CD1c-positive myeloid dendritic cell (primary cell): ENCODE results near the gene NDUFS2.

Experiments used
- DNase-seq: peaks from one replicate; pipeline ENCODE4 v3.0.0-alpha.2; 2016; ENCODE audit errors: extremely low spot score

Gene NDUFS2

DNA sequence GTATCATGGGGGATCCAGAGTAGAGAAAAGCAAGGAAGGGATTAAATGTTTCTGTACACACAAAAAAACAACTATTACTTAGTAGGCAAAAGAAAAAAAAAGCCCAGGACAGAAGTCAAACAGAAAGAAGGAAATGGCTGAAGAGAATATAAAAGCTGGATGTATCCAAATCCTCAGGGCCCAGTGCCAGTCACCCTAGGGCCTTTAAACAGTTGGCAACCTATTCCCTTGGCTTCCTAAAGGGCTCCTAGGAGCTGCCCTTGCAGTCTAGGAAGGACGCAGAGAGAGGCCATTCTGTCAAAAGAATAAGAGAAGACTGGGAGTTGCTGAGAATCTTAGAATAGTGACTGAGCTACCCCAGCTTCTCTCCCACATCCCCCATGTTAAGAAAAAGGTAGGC is 29.8 kb upstream of the NDUFS2 start:
- no peak for DNase-seq

DNA sequence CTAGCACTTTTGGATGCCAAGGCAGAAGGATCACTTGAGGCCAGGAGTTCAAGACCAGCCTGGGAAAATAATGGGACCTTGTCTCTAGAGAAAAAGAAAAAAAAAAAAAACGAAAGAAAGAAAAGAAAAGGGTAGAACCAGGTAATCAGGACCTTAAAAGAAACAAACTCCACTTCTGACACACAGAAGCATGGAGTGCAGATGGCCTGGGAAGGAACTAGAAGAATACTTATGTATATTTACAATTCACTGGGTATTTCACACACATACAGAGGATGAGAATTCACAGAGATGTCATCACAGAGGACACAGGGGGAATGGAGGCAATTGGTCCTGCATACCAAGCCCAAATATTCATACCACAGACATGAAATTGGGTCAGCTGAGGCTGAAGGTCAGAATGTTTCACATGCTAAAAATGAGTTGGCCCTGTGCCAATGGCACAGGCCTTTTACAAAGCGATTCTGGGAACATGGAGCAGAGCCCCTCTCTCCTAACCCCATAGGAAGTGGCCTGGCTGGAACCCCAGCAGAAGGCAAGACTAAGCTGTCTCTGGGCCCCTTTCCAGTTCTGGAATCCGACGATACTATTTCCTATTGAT is 29.3 kb upstream of the NDUFS2 start:
- no peak for DNase-seq

DNA sequence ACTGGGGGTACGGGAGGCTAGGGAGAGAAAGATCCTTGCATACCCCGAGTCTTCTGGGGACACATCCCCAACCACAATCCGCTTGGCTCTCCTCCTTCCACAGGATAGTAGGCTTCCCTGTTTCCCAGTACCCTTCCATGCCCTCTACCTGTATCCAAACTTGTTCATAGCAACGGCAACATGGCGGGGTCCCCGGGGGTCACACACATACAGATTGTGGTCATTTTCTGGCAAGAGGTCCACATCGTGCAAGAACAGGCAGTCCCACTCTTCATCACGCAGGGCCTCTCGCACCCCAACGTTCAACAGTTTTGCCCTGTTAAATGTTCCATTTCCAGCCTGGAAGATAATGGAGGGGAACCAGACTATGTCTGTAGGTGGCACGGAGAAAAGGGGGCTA is 28.5 kb upstream of the NDUFS2 start:
- no peak for DNase-seq

DNA sequence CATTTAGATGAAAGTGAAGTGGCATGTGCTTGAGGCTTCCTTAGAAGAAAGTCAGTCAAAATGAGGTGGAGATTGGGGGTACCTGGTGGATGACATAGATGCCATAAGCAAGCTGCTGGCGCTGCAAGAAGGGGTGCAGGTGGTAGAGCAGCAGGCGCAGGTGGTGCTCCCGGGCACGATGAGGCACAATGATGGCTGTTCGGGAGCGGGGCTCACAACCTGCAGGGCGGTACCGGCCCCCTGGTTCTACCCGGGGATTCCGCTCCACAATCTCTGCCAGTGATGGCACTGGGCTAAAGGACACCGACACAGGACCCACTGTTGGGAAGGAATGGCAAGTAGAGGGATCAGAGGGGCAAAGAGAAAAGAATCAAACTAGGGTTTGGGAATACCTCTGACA is 27.3 kb upstream of the NDUFS2 start:
- DNase-seq, result no peak

DNA sequence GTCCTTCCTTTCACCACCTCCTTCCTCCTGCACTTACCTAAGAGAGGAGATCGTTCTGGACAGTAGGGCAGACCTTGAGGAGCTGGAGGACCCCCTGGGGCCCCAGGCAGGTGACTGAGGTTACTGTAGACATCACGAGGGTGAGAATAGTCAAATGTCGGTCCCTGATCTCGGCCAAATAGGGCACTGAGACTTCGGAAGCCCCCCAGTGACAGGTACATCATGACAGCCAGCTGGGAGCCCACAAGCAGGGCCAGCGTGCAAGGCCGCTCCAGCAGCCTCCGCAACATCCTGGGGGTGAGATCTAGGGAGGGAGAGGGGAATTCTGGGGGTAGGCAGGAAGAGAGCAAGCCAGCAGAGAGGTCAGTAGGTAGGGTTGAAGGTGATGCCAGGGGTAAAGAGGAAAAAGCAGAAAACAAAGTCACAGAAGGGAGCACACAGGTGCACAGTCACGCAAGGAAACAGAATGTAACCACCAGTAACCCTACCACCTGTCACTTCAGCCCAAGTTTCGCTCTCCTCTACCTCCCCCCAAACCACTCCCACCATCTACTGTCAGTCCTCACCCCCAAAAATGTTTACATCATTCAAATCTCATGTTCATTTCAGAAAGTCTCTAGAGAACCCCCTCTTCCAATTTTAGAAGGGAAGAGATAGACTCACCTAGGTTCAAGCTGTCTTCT is 26.3 kb upstream of the NDUFS2 start:
- no peak for DNase-seq

DNA sequence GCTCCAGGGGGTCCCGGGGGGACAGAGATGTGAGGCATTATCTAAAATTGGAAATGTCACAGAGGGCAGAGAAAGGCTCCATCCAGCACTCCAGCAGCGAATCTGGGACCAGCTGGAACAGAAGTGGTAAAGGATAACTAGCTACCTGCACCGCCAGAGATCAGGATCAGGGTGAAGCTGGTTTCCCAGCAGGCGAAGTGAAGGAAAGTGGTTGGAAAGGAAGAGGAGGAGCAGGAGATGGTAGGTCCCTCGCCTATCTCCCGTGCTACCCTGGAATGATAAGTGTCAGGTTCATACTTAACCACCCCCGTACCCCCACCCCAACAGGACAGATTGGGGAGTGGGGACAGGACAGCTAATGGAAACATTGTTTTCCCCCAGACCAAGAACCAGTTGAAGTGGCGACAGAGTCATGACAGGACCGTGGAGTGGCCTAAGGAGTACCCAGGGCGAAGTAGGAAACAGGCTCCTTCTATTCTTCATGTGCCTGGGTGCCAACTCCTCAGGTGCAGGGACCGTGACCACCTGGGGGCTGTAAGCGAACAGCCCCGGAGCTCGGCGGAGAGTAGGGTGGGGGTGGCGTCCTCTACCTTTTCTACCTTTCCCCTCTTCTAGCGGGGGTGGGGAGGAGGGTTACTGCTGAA is 25.6 kb upstream of the NDUFS2 start:
- no peak for DNase-seq

DNA sequence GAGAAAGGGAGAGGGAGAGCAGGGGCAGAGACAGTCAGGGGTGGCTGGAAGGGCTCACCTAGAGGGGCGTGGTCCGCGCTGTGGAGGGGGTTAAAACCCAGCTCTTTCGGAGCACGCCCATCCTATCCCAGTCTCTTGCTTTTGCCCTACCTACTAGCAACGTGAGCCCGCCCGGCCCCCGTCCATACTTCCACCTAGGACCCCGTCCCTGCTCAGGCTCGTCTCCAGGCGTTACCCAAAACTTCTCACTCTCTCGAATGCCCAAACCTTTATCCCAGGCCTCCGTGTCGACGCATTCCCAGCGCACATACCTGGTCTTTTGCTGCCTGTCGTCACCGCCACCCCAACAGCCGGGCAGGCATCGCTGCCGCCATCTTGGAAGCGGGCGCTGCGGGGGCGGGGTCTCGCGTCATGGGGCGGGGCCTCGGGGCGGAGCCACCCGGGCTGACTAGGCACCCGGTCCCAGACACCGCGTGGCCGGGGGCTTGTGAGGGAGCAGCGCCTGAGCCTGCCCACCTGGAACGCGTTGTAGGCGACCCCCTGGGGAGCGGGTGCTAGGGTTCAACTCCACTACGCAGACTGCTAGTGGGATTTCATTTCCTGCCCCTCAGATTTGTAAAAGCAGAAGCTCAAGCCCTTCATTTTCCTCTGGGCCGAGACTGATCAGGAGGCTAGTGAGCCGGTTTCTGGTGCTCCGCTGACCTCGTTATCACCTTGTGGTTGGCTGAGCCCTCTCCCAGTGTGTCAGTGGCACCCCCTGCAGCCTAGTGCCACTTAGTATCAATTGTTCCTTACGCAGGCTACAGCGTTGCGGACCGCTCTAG is 24.8 kb upstream of the NDUFS2 start, which contains the start of gene B4GALT3:
Gene B4GALT3 (minus strand): TSS at position 396 of the 824 bp plus-strand sequence. CDS start 1,447 bp downstream, outside the sequence.
- DNase-seq, result peak; percentile 92

DNA sequence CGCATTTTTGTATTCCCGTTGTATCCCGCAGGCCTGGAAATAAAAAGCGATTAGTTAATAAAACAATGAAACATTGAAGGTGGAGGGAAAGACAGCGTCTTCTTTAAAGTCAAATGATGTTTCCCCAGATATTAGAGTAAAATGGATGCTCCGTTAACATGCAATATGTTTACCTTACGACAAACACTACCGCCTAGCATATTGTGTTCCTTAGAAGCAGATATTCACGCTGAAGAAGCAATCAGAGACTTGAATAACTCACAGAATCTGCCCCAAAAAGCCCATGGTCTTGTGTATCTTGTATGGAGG is 24.3 kb upstream of the NDUFS2 start:
- DNase-seq, result no peak

DNA sequence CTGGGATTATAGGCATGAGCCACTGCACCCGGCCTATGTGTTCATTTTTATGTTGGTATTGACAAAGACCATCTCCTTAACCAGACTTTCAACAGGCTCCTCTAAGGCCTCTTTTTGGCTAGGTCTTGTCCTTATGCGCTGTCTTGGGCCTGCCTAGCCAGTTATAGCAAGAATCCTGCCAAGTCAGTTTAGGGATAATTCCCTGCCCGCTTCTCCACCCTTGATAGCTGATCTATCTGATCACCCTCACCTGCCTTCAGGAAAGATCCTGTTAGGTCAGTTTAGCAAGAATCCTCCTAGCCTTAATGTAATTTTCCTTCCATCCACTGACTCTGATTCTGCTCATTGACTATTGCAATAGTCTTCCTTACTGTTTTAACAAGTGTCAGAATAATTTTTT is 22.5 kb upstream of the NDUFS2 start:
- DNase-seq, result no peak

DNA sequence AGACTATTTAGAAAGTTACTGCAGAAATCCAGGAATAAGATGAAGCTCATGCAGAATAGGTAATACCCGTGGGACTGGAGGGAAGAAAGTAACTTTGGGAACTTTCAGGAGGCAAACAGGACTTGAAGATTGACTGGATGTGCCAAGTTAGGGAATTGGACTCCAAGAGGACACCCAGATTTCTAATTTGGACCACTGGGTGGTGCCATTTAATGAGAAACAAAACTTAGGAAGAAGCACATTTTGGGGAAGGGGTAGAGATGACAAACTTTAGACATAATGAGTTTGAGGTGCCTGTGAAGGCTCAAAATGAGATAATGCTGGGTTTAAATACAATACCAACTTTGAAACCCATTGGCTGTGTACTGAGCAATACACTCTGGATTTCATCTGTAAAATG is 21.5 kb upstream of the NDUFS2 start:
- peak; percentile 59 for DNase-seq

DNA sequence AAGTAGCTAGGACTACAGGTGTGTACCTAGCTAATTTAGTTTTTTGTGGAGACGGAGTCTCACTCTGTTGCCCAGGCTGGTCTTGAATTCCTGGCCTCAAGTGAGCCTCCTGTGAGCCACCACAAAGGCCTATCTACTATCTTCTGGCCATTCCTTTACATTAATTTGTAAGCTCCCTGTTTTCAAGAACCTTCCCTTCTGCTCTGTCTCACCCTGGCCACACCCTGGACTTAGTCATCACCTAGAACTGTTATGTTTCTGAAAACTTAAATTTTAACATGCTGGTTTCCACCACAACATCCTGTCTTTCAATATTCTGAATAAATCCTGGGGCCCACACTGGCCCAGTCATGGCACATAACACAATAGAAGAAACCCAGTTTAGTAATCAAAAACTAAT is 20.0 kb upstream of the NDUFS2 start:
- DNase-seq, result peak; percentile 51

DNA sequence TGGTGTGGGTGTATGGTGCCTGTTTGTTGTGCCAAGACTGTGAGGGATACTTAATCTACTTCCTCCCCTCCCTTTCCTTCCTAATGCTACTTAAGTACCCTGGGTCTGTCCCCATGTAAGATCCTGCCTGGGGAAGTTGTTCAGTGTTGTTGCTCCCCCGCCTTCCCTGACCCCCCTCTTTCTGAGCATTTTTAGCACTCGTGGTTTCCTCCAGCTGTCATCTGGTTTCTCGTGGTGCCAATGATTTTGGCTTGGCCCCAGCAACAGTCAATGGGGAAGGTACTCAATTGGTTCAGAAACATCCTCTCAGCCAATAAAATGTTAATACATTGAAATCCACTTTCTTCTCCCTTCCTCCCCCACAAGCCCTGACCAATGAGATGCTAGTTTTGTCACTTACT is 16.9 kb upstream of the NDUFS2 start:
- peak; percentile 96 for DNase-seq

DNA sequence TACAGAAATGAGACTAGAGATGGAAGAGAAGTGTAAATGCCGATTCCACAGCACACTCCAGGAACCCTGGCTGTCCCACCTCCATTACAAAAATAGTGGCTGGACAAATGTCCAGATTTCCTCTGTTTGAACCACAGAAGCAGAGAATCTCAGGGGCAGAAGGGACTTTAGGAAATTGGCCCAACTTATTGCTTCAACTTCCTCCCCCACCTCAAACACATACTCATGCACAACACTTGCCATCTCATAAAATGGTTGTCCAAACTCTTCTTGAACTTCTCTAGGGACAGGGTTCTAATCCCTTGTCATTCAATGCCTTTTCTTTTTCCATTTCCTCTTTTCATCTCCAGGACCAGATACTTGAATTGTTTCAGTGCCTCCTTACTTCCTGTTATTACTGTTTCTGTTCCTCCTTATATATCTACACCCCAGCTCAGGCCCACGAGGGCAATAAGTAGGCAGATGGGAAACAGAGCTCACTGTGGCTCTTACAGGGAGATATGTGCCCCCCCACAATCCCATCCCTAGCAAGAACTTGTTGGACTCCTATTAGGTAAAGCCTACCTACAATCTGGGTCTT is 16.3 kb upstream of the NDUFS2 start:
- peak; percentile 89 for DNase-seq

DNA sequence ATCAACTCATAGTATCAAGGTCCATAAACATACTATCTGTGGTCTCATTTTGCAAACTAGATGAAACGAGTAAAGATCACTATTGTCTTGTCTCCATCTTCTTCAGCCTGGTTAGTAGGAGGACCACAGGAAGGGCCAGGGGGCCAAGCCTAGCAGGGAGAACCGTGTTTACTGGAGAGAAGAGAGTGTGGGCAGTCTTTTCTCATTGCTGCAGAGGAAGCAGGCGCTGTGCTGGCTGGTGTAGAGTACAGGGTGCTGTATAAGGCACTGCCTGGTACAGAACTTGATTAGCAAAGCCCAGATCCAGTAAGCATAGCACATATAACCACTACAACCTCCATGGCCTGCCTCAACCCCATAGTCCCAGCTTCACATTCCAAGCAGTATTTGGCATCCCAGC is 14.9 kb upstream of the NDUFS2 start:
- DNase-seq, result peak; percentile 24

DNA sequence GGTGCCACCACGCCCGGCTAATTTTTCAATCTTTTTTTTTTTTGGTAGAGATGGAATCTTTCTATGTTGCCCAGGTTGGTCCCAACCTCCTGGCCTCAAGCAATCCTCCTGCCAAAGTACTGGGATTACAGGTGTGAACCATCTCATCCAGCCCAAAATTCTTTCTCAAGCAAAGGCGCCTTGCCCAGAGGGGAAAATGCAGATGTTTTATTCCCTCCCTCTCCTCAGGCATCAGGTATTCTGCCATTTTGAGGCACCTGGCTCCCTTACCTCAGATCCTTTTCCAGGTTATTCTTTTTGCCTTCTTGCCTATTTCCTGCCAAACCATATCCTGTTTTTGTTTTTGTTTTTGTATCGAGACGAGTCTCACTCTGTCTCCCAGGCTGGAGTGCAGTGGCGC is 13.8 kb upstream of the NDUFS2 start:
- DNase-seq, result no peak

DNA sequence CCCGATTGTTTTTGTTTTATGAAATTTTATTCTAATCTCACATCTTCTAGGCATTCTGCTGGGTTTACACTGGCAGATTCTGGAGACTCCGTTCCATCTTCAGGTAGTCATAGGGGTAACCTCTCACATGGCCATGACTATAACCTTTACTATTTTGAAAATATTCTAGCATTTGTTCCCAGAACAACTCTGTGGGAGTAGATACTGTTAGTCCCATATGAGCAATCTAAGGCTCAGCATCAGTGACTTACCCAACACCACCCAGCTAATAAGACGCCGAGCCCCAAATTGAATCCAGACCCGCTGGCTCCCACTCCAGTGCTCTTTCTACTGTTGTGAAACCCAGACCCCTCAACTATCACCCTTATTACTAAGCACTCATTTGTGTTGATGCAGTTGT is 13.1 kb upstream of the NDUFS2 start:
- DNase-seq, result no peak

DNA sequence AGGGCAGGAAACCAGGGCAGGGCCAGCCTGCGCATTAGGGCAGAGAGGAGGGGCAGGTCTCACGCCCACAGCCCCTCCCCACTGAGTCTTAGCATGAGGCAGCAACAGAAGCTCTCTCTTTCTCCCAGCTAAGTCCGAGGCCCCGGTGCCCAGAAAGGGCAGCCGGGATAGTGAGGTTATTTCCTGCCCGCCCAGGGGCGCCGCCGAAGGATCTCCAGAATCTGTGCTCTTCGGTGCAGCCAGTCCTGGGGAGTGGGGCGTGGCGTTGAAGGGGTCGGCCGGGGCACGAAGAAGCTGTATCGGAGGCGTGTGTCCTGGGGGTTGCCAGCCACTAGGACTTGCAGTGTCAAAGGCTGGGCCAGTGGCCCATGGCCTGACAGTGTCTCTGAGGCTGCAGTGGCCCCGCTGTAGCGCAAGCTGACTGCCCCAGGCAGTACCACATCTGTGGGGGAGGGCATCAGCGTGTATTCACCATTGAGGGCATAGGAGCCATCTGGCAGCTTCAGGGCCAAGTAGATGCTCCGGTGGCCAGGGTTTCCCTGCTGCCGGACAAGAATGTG is 11.1 kb upstream of the NDUFS2 start:
- DNase-seq, result peak; percentile 27

DNA sequence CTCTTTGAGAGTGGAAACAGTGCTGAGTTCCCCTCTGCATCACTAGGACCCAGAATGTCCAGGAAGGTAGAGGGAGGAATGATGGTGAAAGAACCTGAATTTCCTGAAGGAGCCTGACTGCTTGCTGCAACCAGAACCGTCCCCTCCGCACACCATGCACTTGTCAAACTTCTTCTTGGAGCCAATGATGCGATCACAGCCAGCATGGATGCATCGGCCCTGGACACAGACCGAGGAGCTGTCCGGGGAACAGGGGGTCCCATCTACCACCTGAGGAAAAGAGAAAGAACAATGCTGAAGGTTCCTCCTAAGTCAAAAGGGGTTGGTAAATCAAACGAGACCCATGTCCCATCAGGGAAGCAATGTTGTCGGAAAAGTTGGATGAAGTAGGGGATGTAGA is 10.2 kb upstream of the NDUFS2 start:
- no peak for DNase-seq

DNA sequence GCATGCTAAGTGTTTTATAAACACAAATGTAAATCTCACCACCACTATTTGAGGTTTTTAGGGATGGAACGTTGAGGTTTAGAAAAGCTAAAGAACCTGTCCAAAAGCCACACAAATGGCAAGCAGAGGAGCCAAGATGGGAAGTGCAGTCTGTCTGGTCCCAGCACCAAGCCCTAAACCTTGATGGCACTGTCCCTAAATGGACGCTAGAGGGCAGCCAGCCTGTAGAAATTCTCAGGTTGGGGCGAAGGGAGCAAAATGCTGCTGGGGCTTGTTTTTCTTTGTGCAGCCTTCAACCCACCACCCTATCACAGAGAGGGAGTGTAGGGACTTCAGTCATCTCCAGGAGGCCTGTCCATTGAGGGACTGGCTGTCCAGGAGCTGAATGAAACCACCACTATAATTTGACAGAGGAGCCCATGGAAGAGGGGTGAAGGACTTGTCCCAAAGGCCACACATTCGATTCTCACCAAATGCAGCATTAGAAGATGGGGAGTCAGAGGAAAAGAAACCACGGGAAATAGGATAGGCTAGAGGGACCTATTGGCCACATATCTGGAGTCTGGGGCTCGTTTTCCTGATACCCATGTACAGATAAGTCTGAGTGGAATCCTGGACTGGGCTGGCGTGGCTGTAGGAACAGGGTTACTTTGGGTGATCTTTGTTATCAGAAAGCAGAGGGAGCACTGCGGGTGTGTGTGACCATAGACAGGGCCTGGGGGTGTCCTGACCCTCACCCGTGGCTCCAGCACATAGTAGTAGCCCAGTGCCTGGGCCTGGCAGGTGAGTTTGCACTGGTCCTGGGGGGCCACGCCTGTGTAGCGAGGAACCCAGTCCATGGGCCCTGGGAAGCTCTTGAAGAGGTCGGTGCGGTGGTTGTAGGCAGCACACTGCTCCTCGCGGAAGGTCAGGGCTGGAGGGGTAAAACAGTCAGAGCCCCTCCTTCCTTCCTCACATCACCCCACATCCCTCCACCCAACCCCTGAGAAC is 9.4 kb upstream of the NDUFS2 start:
- peak; percentile 86 for DNase-seq

DNA sequence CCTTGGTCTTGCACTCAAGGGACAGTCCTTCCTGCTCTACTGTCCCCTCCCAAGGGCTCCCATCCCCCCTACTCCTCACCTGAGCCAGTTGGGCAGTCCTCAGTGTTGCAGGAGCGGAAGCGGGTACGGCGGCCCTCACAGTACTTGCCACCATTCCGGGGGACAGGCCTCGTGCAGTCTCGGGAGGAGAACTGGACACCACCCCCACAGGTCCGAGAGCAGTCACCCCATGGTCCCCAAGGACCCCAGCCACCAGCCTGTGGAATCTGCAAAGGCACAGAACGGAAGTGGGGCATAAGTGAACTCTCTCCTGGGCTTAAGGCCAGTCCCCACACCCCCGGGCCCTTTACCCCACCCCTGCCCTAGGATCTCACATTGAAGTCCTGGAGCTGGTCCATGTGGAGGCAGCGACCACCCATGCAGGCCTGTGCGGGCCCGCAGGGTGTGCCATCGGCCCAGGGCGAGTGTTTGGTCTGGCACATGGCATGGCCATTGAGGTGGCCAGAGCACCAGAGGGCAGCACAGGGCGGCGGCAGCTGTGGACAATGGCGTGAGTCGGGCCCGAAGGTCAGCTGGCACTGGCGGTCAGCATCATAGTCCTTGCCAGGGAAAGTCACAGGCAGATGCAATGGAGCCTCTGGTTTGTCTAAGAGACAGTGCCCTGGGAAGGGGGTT is 8.5 kb upstream of the NDUFS2 start:
- no peak for DNase-seq
